Lower leg skin (tissue), 3 donors: Measurements from ENCODE around the gene VAV2.

Experiments used
- POLR2A ChIP-seq, 2 donors: fragments of 450-650 bp; IDR thresholded peaks; one replicate each; pipeline ENCODE4 v1.6.1; 2016 to 2017; ENCODE audit warnings: antibody characterized with exemption in 2 of 2, mild to moderate bottlenecking in 1 of 2, moderate library complexity in 1 of 2
- TF ChIP-seq, protein P1 (sequence below), 3 donors: fragments of 450-650 bp; IDR thresholded peaks; one replicate each; pipeline ENCODE4 v1.5.1; 2016; ENCODE audit warnings: antibody characterized with exemption in 3 of 3, mild to moderate bottlenecking in 3 of 3, moderate library complexity in 2 of 3

DNA sequence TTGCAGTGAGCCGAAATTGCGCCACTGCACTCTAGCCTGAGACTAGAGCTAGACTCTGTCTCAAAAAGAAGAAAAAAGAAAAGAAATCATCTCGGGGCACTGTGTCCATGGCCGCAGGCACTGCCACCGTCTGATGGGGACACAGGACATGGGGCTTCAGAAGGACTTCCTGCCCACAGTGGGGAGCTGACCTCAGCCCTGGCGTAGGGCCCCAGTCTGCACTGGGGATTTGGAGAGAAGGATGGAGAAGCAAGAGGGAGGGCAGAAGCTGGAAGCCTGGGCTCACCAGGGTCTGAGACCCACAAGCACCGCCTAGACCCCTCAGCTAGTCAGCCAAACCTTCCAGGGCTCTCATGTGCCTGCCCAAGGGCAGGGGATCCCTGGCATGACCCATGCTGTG, 249.9 kb downstream of the VAV2 start:
- TF ChIP-seq, protein P1, sequence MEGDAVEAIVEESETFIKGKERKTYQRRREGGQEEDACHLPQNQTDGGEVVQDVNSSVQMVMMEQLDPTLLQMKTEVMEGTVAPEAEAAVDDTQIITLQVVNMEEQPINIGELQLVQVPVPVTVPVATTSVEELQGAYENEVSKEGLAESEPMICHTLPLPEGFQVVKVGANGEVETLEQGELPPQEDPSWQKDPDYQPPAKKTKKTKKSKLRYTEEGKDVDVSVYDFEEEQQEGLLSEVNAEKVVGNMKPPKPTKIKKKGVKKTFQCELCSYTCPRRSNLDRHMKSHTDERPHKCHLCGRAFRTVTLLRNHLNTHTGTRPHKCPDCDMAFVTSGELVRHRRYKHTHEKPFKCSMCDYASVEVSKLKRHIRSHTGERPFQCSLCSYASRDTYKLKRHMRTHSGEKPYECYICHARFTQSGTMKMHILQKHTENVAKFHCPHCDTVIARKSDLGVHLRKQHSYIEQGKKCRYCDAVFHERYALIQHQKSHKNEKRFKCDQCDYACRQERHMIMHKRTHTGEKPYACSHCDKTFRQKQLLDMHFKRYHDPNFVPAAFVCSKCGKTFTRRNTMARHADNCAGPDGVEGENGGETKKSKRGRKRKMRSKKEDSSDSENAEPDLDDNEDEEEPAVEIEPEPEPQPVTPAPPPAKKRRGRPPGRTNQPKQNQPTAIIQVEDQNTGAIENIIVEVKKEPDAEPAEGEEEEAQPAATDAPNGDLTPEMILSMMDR (IDR thresholded peaks at IDR 0.05), result no peak
- TF ChIP-seq POLR2A (IDR thresholded peaks at IDR 0.05), result no peak
